ENCODE results near the gene TEKT5.

The TEKT5 gene

GRCh38 chr16:10600782-10601443, 93.8 kb downstream of the TEKT5 start:
- no peak for DNase-seq (ENCODE audit: low spot score in 2 of 2)

GRCh38 chr16:10599626-10600025, 95.1 kb downstream of the TEKT5 start:
- DNase-seq (ENCODE audit: low spot score in 2 of 2) = no peak
- H3K27ac Mint-ChIP-seq = no peak overlapping the region

More at GRCh38 chr16:10600782-10601443, 93.8 kb downstream of the TEKT5 start:
- Mint-ChIP-seq H3K27ac (no peak overlapping the region), H3K36me3 (no peaks in the 10 kb centered on the region), H3K4me1 (peaks cover 6% of the 10 kb centered on the region), H3K9me3 (no peaks in the 10 kb centered on the region), H3K4me3 (no peak overlapping the region)
- peak; percentile 37 for ATAC-seq

GRCh38 chr16:10598157-10598556, 96.6 kb downstream of the TEKT5 start:
- no peak for DNase-seq (ENCODE audit: low spot score in 2 of 2)
- H3K9me3 Mint-ChIP-seq = no peaks in the 10 kb centered on the region
- no peak for ATAC-seq
- no peaks in the 10 kb centered on the region for H3K36me3 Mint-ChIP-seq
- H3K4me3 Mint-ChIP-seq = no peak overlapping the region
- H3K27ac Mint-ChIP-seq = no peak overlapping the region
- peaks cover 6% of the 10 kb centered on the region for H3K4me1 Mint-ChIP-seq

More at GRCh38 chr16:10599626-10600025, 95.1 kb downstream of the TEKT5 start:
- no peaks in the 10 kb centered on the region for H3K36me3 Mint-ChIP-seq
- no peak overlapping the region for H3K4me3 Mint-ChIP-seq
- H3K9me3 Mint-ChIP-seq = no peaks in the 10 kb centered on the region
- peaks cover 6% of the 10 kb centered on the region for H3K4me1 Mint-ChIP-seq
- ATAC-seq = no peak

GRCh38 chr16:10597187-10597601, 97.5 kb downstream of the TEKT5 start:
- no peak overlapping the region for H3K4me3 Mint-ChIP-seq
- no peaks in the 10 kb centered on the region for H3K9me3 Mint-ChIP-seq
- H3K27ac Mint-ChIP-seq = no peak overlapping the region
- H3K36me3 Mint-ChIP-seq = no peaks in the 10 kb centered on the region
- peaks cover 6% of the 10 kb centered on the region for H3K4me1 Mint-ChIP-seq
- no peak for DNase-seq (ENCODE audit: low spot score in 2 of 2)
- peak; percentile 48 for ATAC-seq

- DNase-seq (ENCODE audit: low spot score in 2 of 2) (no peak), ATAC-seq (no peak)
- H3K4me1 Mint-ChIP-seq = peaks cover 6% of the 10 kb centered on the region
- no peak overlapping the region for H3K27ac Mint-ChIP-seq
- H3K36me3 Mint-ChIP-seq = no peaks in the 10 kb centered on the region
- H3K9me3 Mint-ChIP-seq = no peaks in the 10 kb centered on the region
- H3K4me3 Mint-ChIP-seq = no peak overlapping the region
Measured at GRCh38 chr16:10594312-10594950, 100.3 kb downstream of the TEKT5 start.

- ATAC-seq = no peak
- no peak overlapping the region for H3K4me3 Mint-ChIP-seq
- H3K4me1 Mint-ChIP-seq = peaks cover 6% of the 10 kb centered on the region
- H3K36me3 Mint-ChIP-seq = no peaks in the 10 kb centered on the region
- DNase-seq (ENCODE audit: low spot score in 2 of 2) = no peak
- no peak overlapping the region for H3K27ac Mint-ChIP-seq
- H3K9me3 Mint-ChIP-seq = no peaks in the 10 kb centered on the region
Measured at GRCh38 chr16:10592611-10593010, 102.1 kb downstream of the TEKT5 start.

- Mint-ChIP-seq H3K36me3 (no peaks in the 10 kb centered on the region), H3K4me1 (no peaks in the 10 kb centered on the region), H3K4me3 (no peak overlapping the region), H3K27ac (no peak overlapping the region), H3K9me3 (no peaks in the 10 kb centered on the region)
- ATAC-seq (no peak), DNase-seq (ENCODE audit: low spot score in 2 of 2) (no peak)
Measured at GRCh38 chr16:10590342-10590741, 104.4 kb downstream of the TEKT5 start.

GRCh38 chr16:10589109-10589508, 105.6 kb downstream of the TEKT5 start:
- no peak overlapping the region for H3K4me3 Mint-ChIP-seq
- no peak for ATAC-seq
- no peaks in the 10 kb centered on the region for H3K9me3 Mint-ChIP-seq
- DNase-seq (ENCODE audit: low spot score in 2 of 2) = no peak
- H3K27ac Mint-ChIP-seq = no peak overlapping the region
- H3K4me1 Mint-ChIP-seq = no peaks in the 10 kb centered on the region
- H3K36me3 Mint-ChIP-seq = no peaks in the 10 kb centered on the region

- H3K36me3 Mint-ChIP-seq = no peaks in the 10 kb centered on the region
- no peaks in the 10 kb centered on the region for H3K9me3 Mint-ChIP-seq
- H3K4me3 Mint-ChIP-seq = no peak overlapping the region
- ATAC-seq (no peak), DNase-seq (ENCODE audit: low spot score in 2 of 2) (no peak)
- H3K27ac Mint-ChIP-seq = no peak overlapping the region
- no peaks in the 10 kb centered on the region for H3K4me1 Mint-ChIP-seq
Measured at GRCh38 chr16:10587622-10588021, 107.1 kb downstream of the TEKT5 start.

GRCh38 chr16:10584981-10585438, 109.7 kb downstream of the TEKT5 start:
- DNase-seq (ENCODE audit: low spot score in 2 of 2) (no peak), ATAC-seq (no peak)
- Mint-ChIP-seq H3K4me1 (no peaks in the 10 kb centered on the region), H3K36me3 (no peaks in the 10 kb centered on the region), H3K27ac (no peak overlapping the region), H3K9me3 (no peaks in the 10 kb centered on the region), H3K4me3 (no peak overlapping the region)

- no peak overlapping the region for H3K4me3 Mint-ChIP-seq
- H3K36me3 Mint-ChIP-seq = no peaks in the 10 kb centered on the region
- ATAC-seq (no peak), DNase-seq (ENCODE audit: low spot score in 2 of 2) (no peak)
- H3K9me3 Mint-ChIP-seq = no peaks in the 10 kb centered on the region
- H3K27ac Mint-ChIP-seq = no peak overlapping the region
- H3K4me1 Mint-ChIP-seq = no peaks in the 10 kb centered on the region
Measured at GRCh38 chr16:10583269-10583668, 111.5 kb downstream of the TEKT5 start.

- Mint-ChIP-seq H3K27ac (no peak overlapping the region), H3K4me3 (no peak overlapping the region), H3K36me3 (no peaks in the 10 kb centered on the region), H3K9me3 (no peaks in the 10 kb centered on the region), H3K4me1 (no peaks in the 10 kb centered on the region)
- ATAC-seq (no peak), DNase-seq (ENCODE audit: low spot score in 2 of 2) (no peak)
Measured at GRCh38 chr16:10581507-10581906, 113.2 kb downstream of the TEKT5 start.

GRCh38 chr16:10580883-10581247, 113.9 kb downstream of the TEKT5 start:
- H3K36me3 Mint-ChIP-seq = no peaks in the 10 kb centered on the region
- DNase-seq (ENCODE audit: low spot score in 2 of 2) (no peak), ATAC-seq (no peak)
- H3K27ac Mint-ChIP-seq = no peak overlapping the region
- H3K4me3 Mint-ChIP-seq = peak overlapping the region; percentile 23
- H3K9me3 Mint-ChIP-seq = no peaks in the 10 kb centered on the region
- no peaks in the 10 kb centered on the region for H3K4me1 Mint-ChIP-seq

GRCh38 chr16:10579965-10580882, 114.5 kb downstream of the TEKT5 start, which contains the start of gene EMP2:
Gene EMP2, minus strand, starts transcription at chr16:10580598. Its CDS starts 32,981 bp downstream, at chr16:10547617.
- Mint-ChIP-seq H3K36me3 (no peaks in the 10 kb centered on the region), H3K27ac (no peak within 1 kb of the TSS), H3K4me1 (no peaks in the 10 kb centered on the region), H3K4me3 (peak within 1 kb of the TSS; percentile 23), H3K9me3 (no peaks in the 10 kb centered on the region)
- DNase-seq (ENCODE audit: low spot score in 2 of 2) = no peak
- no peak for ATAC-seq

- DNase-seq (ENCODE audit: low spot score in 2 of 2) (no peak), ATAC-seq (no peak)
- Mint-ChIP-seq H3K9me3 (no peaks in the 10 kb centered on the region), H3K27ac (no peak overlapping the region), H3K4me1 (no peaks in the 10 kb centered on the region), H3K36me3 (no peaks in the 10 kb centered on the region), H3K4me3 (no peak overlapping the region)
Measured at GRCh38 chr16:10579575-10579964, 115.2 kb downstream of the TEKT5 start.

All from stimulated activated effector memory CD8-positive, alpha-beta T cell treated with anti-CD3 and anti-CD28 coated beads, Interleukin-12 subunit alpha, Interleukin-12 subunit beta, amount 100 ng/mL, for 72 hours (primary cell).